HCT116 (cell line): ENCODE data around the gene CCSAP. TPM values are rescaled to one million over a fixed set of nuclear protein-coding genes. Genes with fewer than 3 reads are reported as not detected.

Experiments used
- ATAC-seq: fragments of 200-7000 bp; cut with Tn5 transposase; 2 replicates; pipeline ENCODE4 v1.9.1; 2020; ENCODE audit warnings: mild to moderate bottlenecking, moderate library complexity
- BruUV-seq: library from RNA; stranded (reverse); fragments of 400-500 nt; replicated peaks from 2 replicates; lab custom pipeline; 2021; lab: Mats Ljungman, UMichigan
- CTCF ChIA-PET: fragments of 300-600 bp; sonication (Branson Sonifier 250); formaldehyde crosslinking; loops from one replicate; lab custom pipeline; 2021; ENCODE audit warnings: antibody characterized with exemption; lab: Charles Lee
- POLR2A ChIA-PET: fragments of 300-600, 350-600 bp; sonication (Branson Sonifier 250); formaldehyde crosslinking; loops from one replicate; lab custom pipeline; 2021; ENCODE audit warnings: antibody characterized with exemption; lab: Charles Lee
- RAD21 ChIA-PET, 2 experiments: fragments of 300-600 bp; sonication (Branson Sonifier 250); formaldehyde crosslinking; loops; one replicate each; lab custom pipeline; 2023; ENCODE audit warnings: low total read pairs in 2 of 2; ENCODE audit not compliant: uncharacterized antibody in 2 of 2, unreplicated experiment in 2 of 2, low non-redundant PET in 1 of 2; lab: Charles Lee
- DNase-seq: peaks from one replicate; pipeline ENCODE4 v3.0.0-alpha.2; 2010; ENCODE audit warnings: low read depth, low spot score
- H2AFZ ChIP-seq: fragments of 200-600 bp; shearing (Covaris generic), sonication (generic); 2 replicates; pipeline ENCODE4 v1.6.1; 2017; ENCODE audit warnings: low read depth, mixed run types, mixed read lengths, antibody characterized with exemption, low read length; ENCODE audit not compliant: poor library complexity, severe bottlenecking
- H3K27ac ChIP-seq: 2 replicates; pipeline ENCODE4 v1.5.1; 2012; ENCODE audit warnings: low read depth, low read length
- H3K27me3 ChIP-seq: fragments of 200-600 bp; sonication (generic); 2 replicates; pipeline ENCODE4 v1.6.1; 2016; ENCODE audit warnings: mixed run types, low read length, mixed read lengths; ENCODE audit not compliant: insufficient read depth
- H3K36me3 ChIP-seq, 2 experiments: fragments of 200-500 bp in 1 of 2; fragments of 200-600 bp in 1 of 2; sonication (Bioruptor generic) in 1 of 2; sonication (generic) in 1 of 2; 2 replicates each; pipeline versions ENCODE4 v1.5.1 to v1.6.1; 2014 to 2016; ENCODE audit warnings: low read length in 2 of 2, inconsistent platforms in 1 of 2, mixed read lengths in 1 of 2, mixed run types in 1 of 2; ENCODE audit not compliant: insufficient read depth in 2 of 2, control insufficient read depth in 1 of 2
- H3K4me1 ChIP-seq, 2 experiments: fragments of 200-600 bp in 1 of 2; sonication (generic) in 1 of 2; 2 replicates each; pipeline versions ENCODE4 v1.5.1 to v1.6.1; 2012 to 2017; ENCODE audit warnings: low read length in 2 of 2, inconsistent platforms in 1 of 2, mild to moderate bottlenecking in 1 of 2, mixed read lengths in 1 of 2, mixed run types in 1 of 2, moderate library complexity in 1 of 2; ENCODE audit not compliant: insufficient read depth in 2 of 2, control insufficient read depth in 1 of 2
- H3K4me2 ChIP-seq: fragments of 200-600 bp; sonication (generic); 2 replicates; pipeline ENCODE4 v1.6.1; 2017; ENCODE audit warnings: mixed run types, low read length, mixed read lengths
- H3K4me3 ChIP-seq, 2 experiments: fragments of 200-600 bp in 1 of 2; sonication (generic) in 1 of 2; replicated peaks in 1 of 2; 2 replicates each; pipeline ENCODE4 v1.5.1; 2011 to 2016; ENCODE audit warnings: low read length in 2 of 2, control low read depth in 1 of 2, low read depth in 1 of 2, mild to moderate bottlenecking in 1 of 2, mixed read lengths in 1 of 2, mixed run types in 1 of 2
- H3K79me2 ChIP-seq: fragments of 200-600 bp; sonication (generic); 2 replicates; pipeline ENCODE4 v1.6.1; 2017; ENCODE audit warnings: mild to moderate bottlenecking, mixed run types, low read length, moderate library complexity, mixed read lengths; ENCODE audit not compliant: insufficient read depth
- H3K9ac ChIP-seq: fragments of 200-600 bp; sonication (generic); 2 replicates; pipeline ENCODE4 v1.6.1; 2016; ENCODE audit warnings: low read length, mixed read lengths
- H3K9me2 ChIP-seq: fragments of 200-600 bp; sonication (generic), shearing (Covaris generic); 2 replicates; pipeline ENCODE4 v1.6.1; 2017; ENCODE audit warnings: mixed run types, mild to moderate bottlenecking, moderate library complexity; ENCODE audit not compliant: insufficient read depth
- H3K9me3 ChIP-seq, 2 experiments: fragments of 200-500 bp in 1 of 2; fragments of 200-600 bp in 1 of 2; sonication (Bioruptor generic) in 1 of 2; sonication (generic) in 1 of 2; 2 replicates each; pipeline ENCODE4 v1.6.1; 2014 to 2017; ENCODE audit warnings: low read length in 2 of 2, mixed read lengths in 2 of 2, inconsistent platforms in 1 of 2, low read depth in 1 of 2, mild to moderate bottlenecking in 1 of 2, mixed run types in 1 of 2, moderate library complexity in 1 of 2; ENCODE audit not compliant: control insufficient read depth in 1 of 2, insufficient read depth in 1 of 2
- H4K20me1 ChIP-seq: fragments of 200-600 bp; sonication (generic), shearing (Covaris generic); 2 replicates; pipeline ENCODE4 v1.6.1; 2017; ENCODE audit warnings: mixed run types, mild to moderate bottlenecking, moderate library complexity; ENCODE audit not compliant: insufficient read depth
- EGR1 ChIP-seq: IDR thresholded peaks from 2 replicates; pipeline ENCODE4 v1.6.1; 2012; ENCODE audit warnings: low read depth
- ELF1 ChIP-seq: IDR thresholded peaks from 2 replicates; pipeline ENCODE4 v1.6.1; 2012; ENCODE audit warnings: low read depth, borderline replicate concordance
- EZH2 ChIP-seq: fragments of 200-600 bp; sonication (generic); IDR thresholded peaks from 2 replicates; pipeline ENCODE4 v1.6.1; 2017; ENCODE audit warnings: antibody characterized with exemption, mixed run types
- FOSL1 ChIP-seq: IDR thresholded peaks from 2 replicates; pipeline ENCODE4 v1.6.1; 2012; ENCODE audit warnings: low read depth
- JUND ChIP-seq: IDR thresholded peaks from 2 replicates; pipeline ENCODE4 v1.6.1; 2012
- MAX ChIP-seq: IDR thresholded peaks from 2 replicates; pipeline ENCODE4 v1.6.1; 2012
- POLR2A ChIP-seq: IDR thresholded peaks from 2 replicates; pipeline ENCODE4 v1.7.0; 2011; ENCODE audit warnings: borderline replicate concordance; ENCODE audit not compliant: insufficient read depth, insufficient read length; ENCODE audit errors: extremely low read depth
- REST ChIP-seq: IDR thresholded peaks from 2 replicates; pipeline ENCODE4 v1.6.1; 2012; ENCODE audit warnings: low read depth
- SRF ChIP-seq: IDR thresholded peaks from 2 replicates; pipeline ENCODE4 v1.6.1; 2012; ENCODE audit warnings: low read depth
- ZNF274 ChIP-seq: fragments of 200-500 bp; sonication (Bioruptor generic); IDR thresholded peaks from 2 replicates; pipeline ENCODE4 v1.6.1; 2014; ENCODE audit warnings: mild to moderate bottlenecking, low read depth, low read length, inconsistent platforms
- intact Hi-C: fragments of 100-400 bp; cut with micrococcal nuclease; formaldehyde crosslinking; loops from 2 replicates; pipeline ENCODE4 v1.10.0; 2022
- total RNA-seq: library from RNA; stranded (reverse); gene quantifications from one replicate; pipeline ENCODE4 v1.2.1, GENCODE V29; 2021; ENCODE audit not compliant: unreplicated experiment

Gene CCSAP
- total RNA-seq, 1 experiment from 2014 or later, result 10.9 TPM

GRCh38 chr1:229283183-229283611 lies 59.6 kb downstream of the CCSAP start:
- Histone ChIP-seq H3K9ac (no peak overlapping the region), H3K9me2 (no peaks in the 10 kb centered on the region), H3K9me3 (no peaks in the 10 kb centered on the region), H3K4me1 (no peaks in the 10 kb centered on the region), H3K36me3 (no peaks in the 10 kb centered on the region), H2AFZ (no peak overlapping the region), H3K27ac (no peak overlapping the region), H3K79me2 (peaks cover 100% of the 10 kb centered on the region), H3K27me3 (no peaks in the 10 kb centered on the region), H4K20me1 (peaks cover 10% of the 10 kb centered on the region; the same call in 1 of the 2 replicates)
- ChIA-PET RAD21 (no interaction called here), CTCF (no interaction called here), POLR2A (no interaction called here)
- no TSS peak for BruUV-seq
- intact Hi-C loops, result no loop called here
- no peak for DNase-seq
- TF ChIP-seq FOSL1 (no peak), ZNF274 (no peak), POLR2A (no peak), EZH2 (no peak), SRF (no peak), REST (no peak), MAX (no peak), ELF1 (no peak), JUND (no peak), EGR1 (no peak)
- TF ChIP-seq, all 23 proteins: peak for 0
- H3K4me2 ChIP-seq, result no peak overlapping the region
- ATAC-seq, result no peak
- no peak overlapping the region for H3K4me3 ChIP-seq
